Esophagus muscularis mucosa (tissue), 4 donors: Measurements from ENCODE around the gene ARL4A. TPM values are rescaled to one million over a fixed set of nuclear protein-coding genes. Genes with fewer than 3 reads are reported as not detected.

Experiments
- DNase-seq: peaks from one replicate; pipeline ENCODE4 v3.0.0-alpha.2; 2017; ENCODE audit errors: extremely low spot score
- H3K27ac ChIP-seq, 4 donors: fragments of 200-600 bp; sonication (generic); replicated peaks in 1 of 4; 1 replicate in 3 of 4; 2 replicates in 1 of 4; pipeline ENCODE4 v1.5.1; 2016 to 2019; ENCODE audit warnings: mild to moderate bottlenecking in 1 of 4
- H3K27me3 ChIP-seq, 4 donors: fragments of 200-600 bp; sonication (generic); one replicate each; pipeline versions ENCODE4 v1.5.1 to v1.6.0; 2016 to 2019
- H3K36me3 ChIP-seq, 4 donors: fragments of 200-600 bp; sonication (generic); one replicate each; pipeline ENCODE4 v1.5.1; 2016 to 2019
- H3K4me1 ChIP-seq, 4 donors: fragments of 200-600 bp; sonication (generic); one replicate each; pipeline ENCODE4 v1.5.1; 2016 to 2019
- H3K4me3 ChIP-seq, 4 donors: fragments of 200-600 bp; sonication (generic); 1 replicate in 2 of 4; 2 replicates in 2 of 4; pipeline ENCODE4 v1.5.1; 2016 to 2019; ENCODE audit warnings: mild to moderate bottlenecking in 4 of 4, moderate library complexity in 1 of 4
- H3K9me3 ChIP-seq, 4 donors: fragments of 200-600 bp; sonication (generic); 1 replicate in 3 of 4; 2 replicates in 1 of 4; pipeline ENCODE4 v1.5.1; 2016 to 2019
- CTCF ChIP-seq, 3 experiments: fragments of 200-600 bp in 2 of 3; fragments of 450-650 bp in 1 of 3; sonication (generic) in 2 of 3; IDR thresholded peaks; one replicate each; pipeline ENCODE4 v1.5.1; 2017 to 2019; ENCODE audit warnings: antibody characterized with exemption in 3 of 3, mild to moderate bottlenecking in 2 of 3, moderate library complexity in 1 of 3
- EP300 ChIP-seq: sonication (generic); formaldehyde crosslinking; IDR thresholded peaks from one replicate; pipeline ENCODE4 v1.6.1; 2017; ENCODE audit warnings: antibody characterized with exemption
- POLR2A ChIP-seq: fragments of 450-650 bp; IDR thresholded peaks from one replicate; pipeline ENCODE4 v1.6.1; 2017; ENCODE audit warnings: antibody characterized with exemption, moderate library complexity, mild to moderate bottlenecking, low read depth
- POLR2AphosphoS5 ChIP-seq, 2 donors: sonication (generic); formaldehyde crosslinking; IDR thresholded peaks; one replicate each; pipeline ENCODE4 v1.6.1; 2017; ENCODE audit warnings: antibody characterized with exemption in 2 of 2
- WGBS: methylation state at CpG from one replicate; pipeline ENCODE4 v1.1.5; 2018; 5-methylcytosine and 5-hydroxymethylcytosine counted together
- intact Hi-C: fragments of 100-400 bp; cut with DNase I; formaldehyde crosslinking; loops from one replicate; pipeline ENCODE4 v1.15.1; 2023
- total RNA-seq, 4 donors: library from RNA; depleted of rRNA; stranded (reverse); fragments of >200 nt; gene quantifications; one replicate each; pipeline versions ENCODE4 v1.1.0 to v1.2.1, GENCODE V29; 2016

The ARL4A gene
- total RNA-seq, 4 donors from 2014 or later: 34.9 to 62.3 (median 52.4) TPM

- H3K4me1 ChIP-seq: peaks cover 30 to 56% (median 51%) of the 10 kb centered on the region in 4 donors
- intact Hi-C loops: no loop called here
- TF ChIP-seq EP300 (no peak), CTCF (IDR thresholded peaks at IDR 0.05) (no peak), POLR2A (no peak), POLR2AphosphoS5 (IDR thresholded peaks at IDR 0.05) (no peak)
- no peak for DNase-seq
- no peaks in the 10 kb centered on the region for H3K9me3 ChIP-seq
- no peaks in the 10 kb centered on the region for H3K36me3 ChIP-seq
- 30% methylated on average over 5 of the region's 5 CpGs for WGBS
- H3K27ac ChIP-seq: peak overlapping the region; percentile 52 to 76 (median 71)
- H3K4me3 ChIP-seq: no peak overlapping the region
- no peaks in the 10 kb centered on the region for H3K27me3 ChIP-seq
These were observed 31.9 kb downstream of the ARL4A start for GRCh38 chr7:12719141-12719919.

- TF ChIP-seq CTCF (IDR thresholded peaks at IDR 0.05): no peak
- no peak for TF ChIP-seq POLR2AphosphoS5 (IDR thresholded peaks at IDR 0.05)
- no peak for TF ChIP-seq POLR2A
- no peak for TF ChIP-seq EP300
- Histone ChIP-seq H3K36me3 (no peaks in the 10 kb centered on the region), H3K4me1 (peaks cover 30 to 56% (median 49%) of the 10 kb centered on the region in 4 donors), H3K27ac (peak overlapping the region; percentile 52 to 76 (median 71)), H3K9me3 (no peaks in the 10 kb centered on the region), H3K4me3 (no peak overlapping the region), H3K27me3 (no peaks in the 10 kb centered on the region)
- DNase-seq: no peak
- WGBS: 76% methylated on average over 17 of the region's 17 CpGs
- intact Hi-C loops: no loop called here
These were observed 32.8 kb downstream of the ARL4A start for GRCh38 chr7:12719981-12720865.

GRCh38 chr7:12721286-12721830 lies 33.9 kb downstream of the ARL4A start:
- TF ChIP-seq POLR2A (no peak), CTCF (IDR thresholded peaks at IDR 0.05) (no peak), POLR2AphosphoS5 (IDR thresholded peaks at IDR 0.05) (no peak), EP300 (no peak)
- 92% methylated on average over 6 of the region's 6 CpGs for WGBS
- DNase-seq: no peak
- H3K4me1 ChIP-seq: peaks cover 24 to 48% (median 44%) of the 10 kb centered on the region in 4 donors
- no peak overlapping the region for H3K27ac ChIP-seq
- no peaks in the 10 kb centered on the region for H3K9me3 ChIP-seq
- intact Hi-C loops: no loop called here
- no peaks in the 10 kb centered on the region for H3K36me3 ChIP-seq
- no peak overlapping the region for H3K4me3 ChIP-seq
- no peaks in the 10 kb centered on the region for H3K27me3 ChIP-seq

- Histone ChIP-seq H3K36me3 (no peaks in the 10 kb centered on the region), H3K9me3 (no peaks in the 10 kb centered on the region), H3K27me3 (no peaks in the 10 kb centered on the region), H3K4me1 (peaks cover 22 to 41% (median 37%) of the 10 kb centered on the region in 4 donors), H3K27ac (no peak overlapping the region), H3K4me3 (no peak overlapping the region)
- WGBS: 87% methylated on average over 2 of the region's 2 CpGs
- intact Hi-C loops: no loop called here
- DNase-seq: no peak
- TF ChIP-seq EP300 (no peak), CTCF (IDR thresholded peaks at IDR 0.05) (no peak), POLR2A (no peak), POLR2AphosphoS5 (IDR thresholded peaks at IDR 0.05) (no peak)
These were observed 34.7 kb downstream of the ARL4A start for GRCh38 chr7:12722136-12722535.
